NOMO-1 (cell line): ENCODE data around the gene ELP2.
"Not testable (repeated sequence)": the region's sequence is repeated elsewhere in the genome, so short reads cannot be mapped to it uniquely, and the experiment has no call there.

ENCODE experiments used
- DNase-seq, 2 experiments: peaks; one replicate each; lab custom pipeline; 2025; ENCODE audit not compliant: unreplicated experiment in 2 of 2; lab: John Stamatoyannopoulos, UW

The ELP2 gene

GRCh38 chr18:36155851-36156757 lies 26.4 kb downstream of the ELP2 start:
- DNase-seq = no peak

DNA sequence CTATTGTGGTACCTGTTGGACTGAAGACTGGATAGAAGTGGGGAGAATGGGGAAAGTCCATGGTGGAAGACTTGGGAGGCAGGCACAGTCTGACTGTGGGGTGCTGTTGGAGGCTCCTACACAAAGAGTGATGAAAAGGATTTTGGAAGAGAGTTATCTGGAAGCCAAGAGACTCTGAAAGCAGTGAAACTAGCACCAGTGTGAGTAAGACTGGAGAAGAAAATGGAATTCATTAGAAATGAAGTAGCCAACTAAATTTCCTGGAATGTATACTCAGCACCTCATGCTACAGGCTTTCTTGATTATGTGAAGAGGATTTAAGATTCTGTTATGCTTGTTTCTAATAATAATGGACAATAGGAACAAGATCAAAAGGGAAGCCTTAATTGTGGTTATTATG lies 27.7 kb downstream of the ELP2 start:
- DNase-seq = no peak

DNA sequence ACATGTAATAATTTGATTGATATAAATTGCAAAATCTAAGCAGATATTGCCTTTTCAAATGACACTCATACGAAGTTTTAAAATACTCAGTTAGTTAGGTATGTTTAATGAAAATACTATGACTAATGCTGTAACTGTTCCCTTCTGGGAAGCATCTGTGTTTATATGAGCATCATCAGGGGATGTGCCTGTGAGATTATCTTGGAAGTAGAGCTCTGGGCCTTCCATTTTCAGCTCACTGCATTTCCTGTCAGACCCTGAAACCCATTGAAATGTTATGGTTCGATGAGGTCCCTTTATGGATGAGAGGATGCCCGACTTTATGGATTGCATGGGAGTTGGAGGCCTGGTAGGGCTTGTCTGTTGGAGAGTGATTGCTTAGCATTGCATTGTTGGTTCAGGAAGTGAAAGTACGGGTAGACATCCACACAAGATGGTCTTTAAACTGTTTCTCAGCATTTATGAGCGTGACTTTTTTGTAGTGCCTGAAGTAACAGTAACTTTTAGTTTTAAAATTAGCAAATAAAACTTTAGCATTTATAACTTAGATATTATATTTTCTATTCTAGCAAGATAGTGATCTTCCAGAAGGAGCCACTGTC lies 28.7 kb downstream of the ELP2 start:
- DNase-seq = peak in 1 of 2 experiments; percentile 36

- DNase-seq = no peak
Observed at GRCh38 chr18:36160959-36161371, 31.3 kb downstream of the ELP2 start.

GRCh38 chr18:36162981-36163380 lies 33.3 kb downstream of the ELP2 start:
- no peak for DNase-seq

GRCh38 chr18:36167692-36168218 lies 38.1 kb downstream of the ELP2 start:
- no peak for DNase-seq

GRCh38 chr18:36168296-36168695 lies 38.6 kb downstream of the ELP2 start:
- DNase-seq = not testable (repeated sequence)

GRCh38 chr18:36169938-36170337 lies 40.2 kb downstream of the ELP2 start:
- DNase-seq = no peak

DNA sequence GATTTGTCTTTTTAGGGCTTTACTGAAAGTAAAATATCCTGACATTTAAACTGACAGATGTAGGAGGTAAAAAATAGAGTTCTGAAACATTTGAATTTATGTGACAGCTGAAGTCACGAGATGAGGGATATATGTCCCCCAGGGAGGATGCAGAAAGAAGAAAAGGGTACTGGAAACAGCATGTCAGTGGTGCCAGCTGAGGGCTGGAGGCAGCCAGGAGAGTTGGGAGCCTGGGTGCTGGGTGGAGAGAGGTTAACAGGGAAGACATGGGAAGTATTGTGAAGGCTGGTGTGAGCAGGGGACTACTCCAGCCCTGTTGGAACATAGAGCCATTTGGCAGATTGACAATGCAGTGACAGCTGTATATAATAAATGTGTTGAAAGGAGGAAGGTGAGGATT lies 45.8 kb downstream of the ELP2 start:
- no peak for DNase-seq

DNA sequence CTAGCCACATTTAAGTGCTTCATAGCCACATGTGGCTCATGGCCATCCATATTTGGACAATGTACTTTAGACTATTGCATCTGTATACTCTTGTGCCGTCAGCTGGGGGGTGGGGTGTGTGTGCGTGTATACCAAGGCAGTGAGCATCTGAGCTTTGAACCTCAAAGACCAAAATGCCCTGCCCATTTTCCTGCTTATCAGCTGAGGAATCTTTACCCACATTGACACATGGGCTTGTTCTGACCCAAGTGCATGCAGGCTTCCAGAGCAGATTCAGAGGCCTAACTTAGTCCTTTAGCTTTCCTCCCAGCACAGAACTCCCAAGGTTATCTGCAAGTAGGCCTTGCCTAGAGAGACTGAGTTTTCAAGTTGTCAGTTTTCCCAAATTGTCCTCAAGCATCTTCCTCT lies 46.5 kb downstream of the ELP2 start:
- DNase-seq = no peak

DNA sequence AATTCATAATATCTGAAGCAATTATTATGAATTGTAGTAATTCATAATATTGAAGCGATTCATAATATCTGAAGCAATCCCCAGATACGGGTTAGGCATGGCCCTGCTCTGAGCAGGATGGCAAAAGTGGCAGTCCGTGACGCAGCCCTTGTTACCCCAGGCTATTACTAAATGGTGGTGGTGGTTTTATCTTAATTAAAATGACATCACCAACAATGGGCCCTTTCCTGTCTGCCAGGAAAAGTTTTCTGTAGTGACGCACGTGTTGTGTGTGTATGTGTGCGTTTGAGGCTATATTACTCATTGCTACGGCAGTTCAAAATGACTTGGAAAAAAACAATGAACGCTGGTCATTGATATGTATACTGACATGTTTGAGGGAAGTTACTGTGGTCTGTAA lies 47.0 kb downstream of the ELP2 start:
- no peak for DNase-seq

- DNase-seq = no peak
Observed at GRCh38 chr18:36177913-36178312, 48.2 kb downstream of the ELP2 start.

GRCh38 chr18:36179562-36180355 lies 50.1 kb downstream of the ELP2 start:
- no peak for DNase-seq

DNA sequence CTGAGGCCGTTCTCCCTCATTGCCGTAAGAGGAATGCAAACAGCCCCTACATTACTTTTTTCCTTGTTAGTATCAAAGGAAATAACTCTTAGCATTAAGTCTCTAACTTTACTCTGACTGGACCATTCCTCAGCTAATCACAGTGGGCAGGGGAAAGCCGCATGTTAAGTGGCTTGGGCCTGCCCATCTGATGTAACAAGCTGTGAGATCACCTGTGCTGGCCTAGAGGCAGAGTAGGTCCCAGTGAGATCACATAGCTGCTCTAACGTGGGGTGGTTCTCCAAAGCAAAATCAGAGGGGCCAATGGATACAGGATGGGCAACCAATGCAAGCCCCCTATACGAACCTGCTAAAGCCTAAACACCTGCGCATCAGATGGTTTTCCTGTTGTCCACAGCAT lies 51.7 kb downstream of the ELP2 start:
- DNase-seq = no peak

GRCh38 chr18:36181898-36182506 lies 52.3 kb downstream of the ELP2 start:
- DNase-seq = no peak

- DNase-seq = no peak
Observed at GRCh38 chr18:36183033-36183432, 53.3 kb downstream of the ELP2 start.

- DNase-seq = no peak
Observed at GRCh38 chr18:36183987-36184386, 54.3 kb downstream of the ELP2 start.

DNA sequence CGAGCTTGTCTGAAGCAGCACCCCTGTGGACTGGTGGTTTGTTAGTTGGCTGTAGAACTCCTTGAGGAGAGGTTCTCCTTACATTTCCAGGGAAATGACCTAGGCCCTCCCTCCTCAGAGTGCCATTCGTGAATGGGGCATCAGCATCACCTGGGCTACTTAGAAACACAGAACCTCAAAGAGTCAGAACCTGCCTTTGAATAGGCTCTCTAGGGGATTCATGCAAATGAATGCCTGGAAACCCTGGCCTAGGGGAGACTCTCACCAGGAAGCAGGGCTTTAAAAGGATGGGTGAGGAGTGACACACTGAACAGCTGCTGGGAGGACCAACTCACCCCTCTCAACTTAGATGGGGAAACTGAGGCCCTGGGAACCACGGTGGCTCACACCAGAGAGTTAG lies 55.5 kb downstream of the ELP2 start:
- DNase-seq = no peak

- no peak for DNase-seq
Observed at GRCh38 chr18:36185901-36186460, 56.3 kb downstream of the ELP2 start.

GRCh38 chr18:36186461-36187192 lies 56.9 kb downstream of the ELP2 start:
- DNase-seq = no peak
